ENCODE measurements around the gene RALGAPA2.

DNA sequence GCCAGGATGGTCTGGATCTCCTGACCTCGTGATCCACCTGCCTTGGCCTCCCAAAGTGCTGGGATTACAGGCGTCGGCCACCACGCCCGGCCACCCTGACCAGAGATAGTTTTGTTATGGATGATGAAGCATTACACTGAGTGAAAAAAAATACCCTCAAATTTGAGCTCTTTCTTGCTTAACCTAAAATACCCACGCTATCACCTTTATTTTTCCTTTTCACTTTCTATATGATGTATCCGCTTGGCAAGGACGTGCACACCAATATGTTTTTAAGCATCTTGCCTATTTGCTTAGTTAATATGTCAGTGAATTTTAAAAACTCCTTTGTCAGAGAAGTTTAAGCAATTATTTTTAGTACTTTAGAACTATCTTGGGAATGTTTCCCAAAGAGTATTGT, 194.2 kb downstream of the RALGAPA2 start:
- no peak for TF ChIP-seq MAX (IDR thresholded peaks at IDR 0.05; ENCODE audit: low read depth, low read length)
- TF ChIP-seq, protein P1, sequence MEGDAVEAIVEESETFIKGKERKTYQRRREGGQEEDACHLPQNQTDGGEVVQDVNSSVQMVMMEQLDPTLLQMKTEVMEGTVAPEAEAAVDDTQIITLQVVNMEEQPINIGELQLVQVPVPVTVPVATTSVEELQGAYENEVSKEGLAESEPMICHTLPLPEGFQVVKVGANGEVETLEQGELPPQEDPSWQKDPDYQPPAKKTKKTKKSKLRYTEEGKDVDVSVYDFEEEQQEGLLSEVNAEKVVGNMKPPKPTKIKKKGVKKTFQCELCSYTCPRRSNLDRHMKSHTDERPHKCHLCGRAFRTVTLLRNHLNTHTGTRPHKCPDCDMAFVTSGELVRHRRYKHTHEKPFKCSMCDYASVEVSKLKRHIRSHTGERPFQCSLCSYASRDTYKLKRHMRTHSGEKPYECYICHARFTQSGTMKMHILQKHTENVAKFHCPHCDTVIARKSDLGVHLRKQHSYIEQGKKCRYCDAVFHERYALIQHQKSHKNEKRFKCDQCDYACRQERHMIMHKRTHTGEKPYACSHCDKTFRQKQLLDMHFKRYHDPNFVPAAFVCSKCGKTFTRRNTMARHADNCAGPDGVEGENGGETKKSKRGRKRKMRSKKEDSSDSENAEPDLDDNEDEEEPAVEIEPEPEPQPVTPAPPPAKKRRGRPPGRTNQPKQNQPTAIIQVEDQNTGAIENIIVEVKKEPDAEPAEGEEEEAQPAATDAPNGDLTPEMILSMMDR (IDR thresholded peaks at IDR 0.05; ENCODE audit: low read depth, low read length): no peak
- TF ChIP-seq POLR2A (IDR thresholded peaks at IDR 0.05; ENCODE audit: extremely low read depth, insufficient read length): no peak
